GM12865 (cell line): Measurements from ENCODE around the gene HIPK3.

Source experiments
- DNase-seq: peaks from one replicate; pipeline ENCODE4 v3.0.0; 2010; ENCODE audit warnings: low read depth
- H3K4me3 ChIP-seq: 2 replicates; pipeline ENCODE4 v1.5.1; 2011; ENCODE audit warnings: mild to moderate bottlenecking, low read depth, low read length, control low read depth
- CTCF ChIP-seq: IDR thresholded peaks from 2 replicates; pipeline ENCODE4 v1.5.1; 2011; ENCODE audit warnings: low read length, control low read depth, low read depth, inconsistent platforms; ENCODE audit not compliant: insufficient read depth; ENCODE audit errors: missing control alignments

HIPK3 gene

GRCh38 chr11:33269822-33270221 lies 12.6 kb downstream of the HIPK3 start:
- DNase-seq, result no peak
- no peak overlapping the region for H3K4me3 ChIP-seq
- no peak for TF ChIP-seq CTCF

- no peak for DNase-seq
- TF ChIP-seq CTCF, result no peak
- H3K4me3 ChIP-seq, result no peak overlapping the region
These were observed 13.9 kb downstream of the HIPK3 start for GRCh38 chr11:33271059-33271458.

- TF ChIP-seq CTCF, result no peak
- no peak for DNase-seq
- no peak overlapping the region for H3K4me3 ChIP-seq
These were observed 15.3 kb downstream of the HIPK3 start for GRCh38 chr11:33272338-33273107.

GRCh38 chr11:33273656-33274055 lies 16.5 kb downstream of the HIPK3 start:
- TF ChIP-seq CTCF, result no peak
- DNase-seq, result no peak
- no peak overlapping the region for H3K4me3 ChIP-seq

- H3K4me3 ChIP-seq, result no peak overlapping the region
- TF ChIP-seq CTCF, result no peak
- no peak for DNase-seq
These were observed 23.2 kb downstream of the HIPK3 start for GRCh38 chr11:33280411-33280810.

GRCh38 chr11:33281758-33282157 lies 24.6 kb downstream of the HIPK3 start:
- no peak overlapping the region for H3K4me3 ChIP-seq
- TF ChIP-seq CTCF, result no peak
- no peak for DNase-seq

GRCh38 chr11:33284818-33285217 lies 27.6 kb downstream of the HIPK3 start:
- no peak overlapping the region for H3K4me3 ChIP-seq
- TF ChIP-seq CTCF, result no peak
- no peak for DNase-seq
